GM18858 (cell line): ENCODE measurements around the gene SVOP.
"Not testable (repeated sequence)": the region's sequence is repeated elsewhere in the genome, so short reads cannot be mapped to it uniquely, and the experiment has no call there.

Source experiments
- ATAC-seq: cut with Tn5 transposase; IDR thresholded peaks from one replicate; pipeline ENCODE4 v1.9.1; 2021; ENCODE audit not compliant: unreplicated experiment

The SVOP gene

GRCh38 chr12:109033239-109034196 lies 12.7 kb upstream of the SVOP start:
- no peak for ATAC-seq

GRCh38 chr12:109029411-109029810 lies 8.5 kb upstream of the SVOP start:
- ATAC-seq: no peak

- ATAC-seq: not testable (repeated sequence)
Observed at GRCh38 chr12:109028624-109029023, 7.8 kb upstream of the SVOP start.

GRCh38 chr12:109027767-109028166 lies 6.9 kb upstream of the SVOP start:
- ATAC-seq: no peak

- ATAC-seq: no peak
Observed at GRCh38 chr12:109020146-109020795, 597 bp downstream of the SVOP start.

- ATAC-seq: no peak
Observed at GRCh38 chr12:109018296-109018695, 2.6 kb downstream of the SVOP start.

GRCh38 chr12:109016978-109017377 lies 3.9 kb downstream of the SVOP start:
- no peak for ATAC-seq

- no peak for ATAC-seq
Observed at GRCh38 chr12:109016016-109016415, 4.9 kb downstream of the SVOP start.

- no peak for ATAC-seq
Observed at GRCh38 chr12:109014984-109015765, 5.7 kb downstream of the SVOP start.

GRCh38 chr12:109010259-109010658 lies 10.6 kb downstream of the SVOP start:
- ATAC-seq: no peak

- no peak for ATAC-seq
Observed at GRCh38 chr12:109009766-109010165, 11.1 kb downstream of the SVOP start.

- ATAC-seq: no peak
Observed at GRCh38 chr12:109004017-109004416, 16.9 kb downstream of the SVOP start.

GRCh38 chr12:108996320-108996719 lies 24.5 kb downstream of the SVOP start:
- no peak for ATAC-seq

GRCh38 chr12:108995370-108995992 lies 25.4 kb downstream of the SVOP start:
- ATAC-seq: no peak

- not testable (repeated sequence) for ATAC-seq
Observed at GRCh38 chr12:108990103-108990502, 30.8 kb downstream of the SVOP start.

GRCh38 chr12:108989376-108989775 lies 31.5 kb downstream of the SVOP start:
- no peak for ATAC-seq

- ATAC-seq: no peak
Observed at GRCh38 chr12:108985750-108986149, 35.1 kb downstream of the SVOP start.

- ATAC-seq: no peak
Observed at GRCh38 chr12:108983227-108983626, 37.6 kb downstream of the SVOP start.

GRCh38 chr12:108982621-108983219 lies 38.1 kb downstream of the SVOP start:
- no peak for ATAC-seq

- ATAC-seq: no peak
Observed at GRCh38 chr12:108981835-108982234, 39.0 kb downstream of the SVOP start.
